BLaER1 treated with 17β-estradiol and CSF1 and Interleukin-3, amounts not matched to agents 10 nM and 100 nM (cell line): ENCODE results near the gene SGCA.

Source experiments
- H3K27ac ChIP-seq, 11 experiments: shearing (Covaris generic); formaldehyde crosslinking; 2 replicates each; pipeline ENCODE4 v1.8.1; 2022
- H3K27me3 ChIP-seq, 11 experiments: shearing (Covaris generic); formaldehyde crosslinking; 2 replicates each; pipeline ENCODE4 v1.8.1; 2022
- H3K36me3 ChIP-seq, 11 experiments: shearing (Covaris generic); formaldehyde crosslinking; 2 replicates each; pipeline ENCODE4 v1.8.1; 2022
- H3K4me1 ChIP-seq, 10 experiments: shearing (Covaris generic); formaldehyde crosslinking; 2 replicates each; pipeline ENCODE4 v1.8.1; 2022
- H3K4me2 ChIP-seq, 11 experiments: shearing (Covaris generic); formaldehyde crosslinking; 2 replicates each; pipeline ENCODE4 v1.8.1; 2022
- H3K4me3 ChIP-seq, 10 experiments: shearing (Covaris generic); formaldehyde crosslinking; 2 replicates each; pipeline ENCODE4 v1.8.1; 2022
- H3K9ac ChIP-seq, 11 experiments: shearing (Covaris generic); formaldehyde crosslinking; 2 replicates each; pipeline ENCODE4 v1.8.1; 2022
- H3K9me3 ChIP-seq, 11 experiments: shearing (Covaris generic); formaldehyde crosslinking; replicated peaks in 1 of 11; 2 replicates each; pipeline ENCODE4 v1.8.1; 2022
- H4K20me1 ChIP-seq, 11 experiments: shearing (Covaris generic); formaldehyde crosslinking; 2 replicates each; pipeline ENCODE4 v1.8.1; 2022
- Cebpa-rat ChIP-seq, 11 experiments: shearing (Covaris generic); IDR thresholded peaks; 2 replicates each; pipeline ENCODE4 v1.8.1; 2022

The SGCA gene

DNA sequence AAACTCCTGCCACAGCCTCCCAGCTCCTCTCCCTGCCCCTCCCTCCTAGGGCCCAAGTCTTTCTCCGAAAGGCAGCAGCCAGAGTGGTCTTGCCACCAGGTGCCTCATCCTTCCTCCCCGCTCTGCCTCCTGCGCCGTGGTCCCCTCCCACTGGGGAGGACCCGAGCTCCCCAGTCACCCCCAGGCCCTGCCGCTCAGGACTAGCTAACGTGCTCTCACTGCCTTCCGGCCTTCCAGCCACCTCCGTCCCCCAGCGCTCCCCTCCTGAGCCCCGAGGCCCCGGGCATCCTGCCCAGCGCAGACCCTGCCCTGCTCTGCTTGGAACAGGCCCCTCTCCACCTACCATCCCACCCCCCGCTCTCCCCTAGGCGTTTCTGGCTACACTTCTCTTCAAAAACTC lies 55.0 kb downstream of the SGCA start:
- peak overlapping the region in 9 of 11 experiments; percentile 32 to 70 (median 62); a peak in 17 of 22 replicates for H3K9ac ChIP-seq

GRCh38 chr17:50221266-50221863 lies 55.6 kb downstream of the SGCA start:
- Histone ChIP-seq H4K20me1 (no peaks in the 10 kb centered on the region), H3K4me2 (peak overlapping the region; percentile 57 to 93 (median 84)), H3K4me1 (peaks cover 23 to 45% (median 31%) of the 10 kb centered on the region in 10 experiments), H3K9me3 (peaks cover 19 to 25% (median 22%) of the 10 kb centered on the region in 11 experiments), H3K9ac (peak overlapping the region in 10 of 11 experiments; percentile 8 to 70 (median 62); a peak in 18 of 22 replicates), H3K27ac (peak overlapping the region in 9 of 11 experiments; percentile 42 to 72 (median 60); a peak in 17 of 22 replicates), H3K4me3 (peak overlapping the region in 9 of 10 experiments; percentile 20 to 55 (median 38); a peak in 11 of 20 replicates), H3K36me3 (no peaks in the 10 kb centered on the region), H3K27me3 (peaks cover 0 to 6% (median 0%) of the 10 kb centered on the region in 11 experiments; a peak in 3 of 22 replicates)
- no peak for TF ChIP-seq Cebpa-rat (IDR thresholded peaks at IDR 0.05)

More for the DNA sequence above, 55.0 kb downstream of the SGCA start:
- TF ChIP-seq Cebpa-rat (IDR thresholded peaks at IDR 0.05) = no peak
- H3K4me1 ChIP-seq = peaks cover 23 to 45% (median 31%) of the 10 kb centered on the region in 10 experiments
- H3K36me3 ChIP-seq = no peaks in the 10 kb centered on the region
- peaks cover 13 to 20% (median 17%) of the 10 kb centered on the region in 11 experiments for H3K9me3 ChIP-seq
- H3K27ac ChIP-seq = peak overlapping the region in 9 of 11 experiments; percentile 42 to 72 (median 60); a peak in 17 of 22 replicates
- H4K20me1 ChIP-seq = no peaks in the 10 kb centered on the region
- peak overlapping the region in 7 of 10 experiments; percentile 22 to 55 (median 39); a peak in 9 of 20 replicates for H3K4me3 ChIP-seq
- peaks cover 0 to 6% (median 0%) of the 10 kb centered on the region in 11 experiments; a peak in 3 of 22 replicates for H3K27me3 ChIP-seq
- H3K4me2 ChIP-seq = peak overlapping the region; percentile 57 to 93 (median 84)

DNA sequence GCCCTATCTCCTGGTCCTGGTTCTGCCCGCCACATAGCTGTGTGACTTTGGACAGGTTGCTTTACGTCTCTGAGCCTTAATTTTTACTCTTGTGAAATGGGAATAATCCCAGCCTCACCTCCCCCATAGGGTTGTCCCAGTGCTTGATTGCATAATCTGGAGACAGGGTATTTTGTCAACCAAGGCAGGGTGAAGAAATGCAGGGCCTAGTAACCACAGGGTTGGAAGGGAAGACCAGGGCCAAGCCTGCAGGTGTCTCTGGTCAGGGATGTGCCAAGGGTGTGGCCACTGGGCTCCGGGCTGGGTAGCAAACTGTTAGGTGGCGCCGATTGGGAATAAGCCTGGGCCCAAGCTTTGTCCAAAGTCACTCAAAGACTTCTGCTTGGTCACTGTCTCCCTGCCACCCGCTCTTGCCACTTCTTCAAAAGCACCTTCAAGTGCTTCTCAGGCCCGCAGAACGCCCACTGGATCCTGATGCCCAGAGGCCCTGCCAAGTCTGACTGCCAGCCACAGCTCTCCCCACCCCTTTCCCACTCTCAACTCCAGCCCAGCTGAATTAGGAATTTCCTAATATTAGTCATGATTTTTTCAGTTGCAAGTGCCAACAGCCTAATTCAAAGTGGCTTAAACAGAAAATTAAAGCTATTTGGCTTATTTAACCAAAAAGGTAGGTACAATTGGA lies 56.2 kb downstream of the SGCA start:
- peaks cover 23 to 45% (median 31%) of the 10 kb centered on the region in 10 experiments for H3K4me1 ChIP-seq
- peak overlapping the region in 1 of 10 experiments; percentile 55; a peak in 1 of 20 replicates for H3K4me3 ChIP-seq
- H3K36me3 ChIP-seq = no peaks in the 10 kb centered on the region
- peaks cover 25 to 32% (median 28%) of the 10 kb centered on the region in 11 experiments for H3K9me3 ChIP-seq
- no peaks in the 10 kb centered on the region for H4K20me1 ChIP-seq
- peak overlapping the region in 3 of 11 experiments; percentile 62 to 67 (median 63); a peak in 3 of 22 replicates for H3K9ac ChIP-seq
- H3K4me2 ChIP-seq = peak overlapping the region; percentile 57 to 93 (median 84)
- TF ChIP-seq Cebpa-rat (IDR thresholded peaks at IDR 0.05) = peak in 6 of 11 experiments; percentile 24 to 68 (median 41); a peak in 6 of 22 replicates
- peaks cover 0 to 6% (median 0%) of the 10 kb centered on the region in 11 experiments; a peak in 3 of 22 replicates for H3K27me3 ChIP-seq
- H3K27ac ChIP-seq = peak overlapping the region in 8 of 11 experiments; percentile 42 to 72 (median 61); a peak in 12 of 22 replicates

- Histone ChIP-seq H3K4me2 (peak overlapping the region in 1 of 11 experiments; percentile 57; a peak in 1 of 22 replicates), H3K27ac (no peak overlapping the region)
Observed at GRCh38 chr17:50222922-50223321, 57.1 kb downstream of the SGCA start.

More at GRCh38 chr17:50222922-50223321, 57.1 kb downstream of the SGCA start:
- peaks cover 35 to 41% (median 38%) of the 10 kb centered on the region in 11 experiments for H3K9me3 ChIP-seq
- H4K20me1 ChIP-seq = no peaks in the 10 kb centered on the region
- H3K36me3 ChIP-seq = no peaks in the 10 kb centered on the region
- H3K9ac ChIP-seq = no peak overlapping the region
- peaks cover 23 to 45% (median 31%) of the 10 kb centered on the region in 10 experiments for H3K4me1 ChIP-seq
- peaks cover 0 to 6% (median 0%) of the 10 kb centered on the region in 11 experiments; a peak in 3 of 22 replicates for H3K27me3 ChIP-seq
- no peak overlapping the region for H3K4me3 ChIP-seq
- TF ChIP-seq Cebpa-rat (IDR thresholded peaks at IDR 0.05) = no peak
